BLaER1 treated with 17β-estradiol and CSF1 and Interleukin-3, amounts not matched to agents 10 nM and 100 nM (cell line): ENCODE data around the gene SYT9.
A peak's percentile ranks its signal among the peaks of the same experiment; 100 is the strongest.

ENCODE experiments used
- H3K27ac ChIP-seq, 11 experiments: shearing (Covaris generic); formaldehyde crosslinking; 2 replicates each; pipeline ENCODE4 v1.8.1; 2022
- H3K27me3 ChIP-seq, 11 experiments: shearing (Covaris generic); formaldehyde crosslinking; 2 replicates each; pipeline ENCODE4 v1.8.1; 2022
- H3K36me3 ChIP-seq, 11 experiments: shearing (Covaris generic); formaldehyde crosslinking; 2 replicates each; pipeline ENCODE4 v1.8.1; 2022
- H3K4me1 ChIP-seq, 10 experiments: shearing (Covaris generic); formaldehyde crosslinking; 2 replicates each; pipeline ENCODE4 v1.8.1; 2022
- H3K4me2 ChIP-seq, 11 experiments: shearing (Covaris generic); formaldehyde crosslinking; 2 replicates each; pipeline ENCODE4 v1.8.1; 2022
- H3K4me3 ChIP-seq, 10 experiments: shearing (Covaris generic); formaldehyde crosslinking; 2 replicates each; pipeline ENCODE4 v1.8.1; 2022
- H3K9ac ChIP-seq, 11 experiments: shearing (Covaris generic); formaldehyde crosslinking; 2 replicates each; pipeline ENCODE4 v1.8.1; 2022
- H3K9me3 ChIP-seq, 11 experiments: shearing (Covaris generic); formaldehyde crosslinking; replicated peaks in 1 of 11; 2 replicates each; pipeline ENCODE4 v1.8.1; 2022
- H4K20me1 ChIP-seq, 11 experiments: shearing (Covaris generic); formaldehyde crosslinking; 2 replicates each; pipeline ENCODE4 v1.8.1; 2022
- Cebpa-rat ChIP-seq, 11 experiments: shearing (Covaris generic); IDR thresholded peaks; 2 replicates each; pipeline ENCODE4 v1.8.1; 2022

SYT9 gene

GRCh38 chr11:7506243-7506642 is 254.5 kb downstream of the SYT9 start:
- H3K27ac ChIP-seq, result no peak overlapping the region
- H3K4me2 ChIP-seq, result 0 out of 22 replicates have a peak overlapping the region, but pooled peaks of 1 of the 11 experiments have one; percentile 18
- H3K9ac ChIP-seq, result no peak overlapping the region
- no peaks in the 10 kb centered on the region for H3K27me3 ChIP-seq
- no peak for TF ChIP-seq Cebpa-rat (IDR thresholded peaks at IDR 0.05)
- no peaks in the 10 kb centered on the region for H3K9me3 ChIP-seq
- no peaks in the 10 kb centered on the region for H4K20me1 ChIP-seq
- no peak overlapping the region for H3K4me3 ChIP-seq
- no peaks in the 10 kb centered on the region for H3K36me3 ChIP-seq
- H3K4me1 ChIP-seq, result peaks cover 4 to 18% (median 7%) of the 10 kb centered on the region in 10 experiments

- H4K20me1 ChIP-seq, result no peaks in the 10 kb centered on the region
- no peak overlapping the region for H3K27ac ChIP-seq
- no peak for TF ChIP-seq Cebpa-rat (IDR thresholded peaks at IDR 0.05)
- no peak overlapping the region for H3K4me2 ChIP-seq
- no peak overlapping the region for H3K9ac ChIP-seq
- H3K9me3 ChIP-seq, result no peaks in the 10 kb centered on the region
- H3K36me3 ChIP-seq, result no peaks in the 10 kb centered on the region
- H3K27me3 ChIP-seq, result no peaks in the 10 kb centered on the region
- H3K4me1 ChIP-seq, result peaks cover 20 to 30% (median 24%) of the 10 kb centered on the region in 10 experiments
- H3K4me3 ChIP-seq, result no peak overlapping the region
Measured at GRCh38 chr11:7508087-7508486, 256.4 kb downstream of the SYT9 start.

- no peak for TF ChIP-seq Cebpa-rat (IDR thresholded peaks at IDR 0.05)
- H3K4me3 ChIP-seq, result no peak overlapping the region
Measured at GRCh38 chr11:7509966-7510365, 258.3 kb downstream of the SYT9 start.

GRCh38 chr11:7511401-7511800 is 259.7 kb downstream of the SYT9 start:
- Histone ChIP-seq H3K4me3 (0 out of 20 replicates have a peak overlapping the region, but pooled peaks of 1 of the 10 experiments have one; percentile 94), H3K27ac (peak overlapping the region in 10 of 11 experiments; percentile 93 to 99 (median 97); a peak in 20 of 22 replicates), H3K9ac (peak overlapping the region in 7 of 11 experiments; percentile 88 to 95 (median 94); a peak in 9 of 22 replicates)

More at GRCh38 chr11:7509966-7510365, 258.3 kb downstream of the SYT9 start:
- no peak overlapping the region for H3K9ac ChIP-seq
- H3K27me3 ChIP-seq, result peaks cover 0 to 11% (median 8%) of the 10 kb centered on the region in 11 experiments; a peak in 9 of 22 replicates
- no peaks in the 10 kb centered on the region for H3K9me3 ChIP-seq
- peak overlapping the region in 2 of 11 experiments; percentile 86 to 94; a peak in 3 of 22 replicates for H3K4me2 ChIP-seq
- peaks cover 23 to 39% (median 33%) of the 10 kb centered on the region in 10 experiments for H3K4me1 ChIP-seq
- no peak overlapping the region for H3K27ac ChIP-seq
- H4K20me1 ChIP-seq, result peaks cover 0 to 4% (median 0%) of the 10 kb centered on the region in 11 experiments; a peak in 2 of 22 replicates
- H3K36me3 ChIP-seq, result no peaks in the 10 kb centered on the region

GRCh38 chr11:7512525-7513233 is 261.0 kb downstream of the SYT9 start:
- Histone ChIP-seq H3K4me3 (peak overlapping the region; percentile 76 to 94 (median 86)), H3K36me3 (no peaks in the 10 kb centered on the region), H3K9ac (peak overlapping the region; percentile 86 to 95 (median 91)), H4K20me1 (peaks cover 0 to 24% (median 0%) of the 10 kb centered on the region in 11 experiments; a peak in 5 of 22 replicates), H3K9me3 (peaks cover 0 to 6% (median under 1%) of the 10 kb centered on the region in 11 experiments; a peak in 9 of 22 replicates), H3K4me1 (peaks cover 37 to 55% (median 43%) of the 10 kb centered on the region in 10 experiments), H3K27ac (peak overlapping the region; percentile 93 to 99 (median 97)), H3K4me2 (peak overlapping the region; percentile 86 to 98 (median 94)), H3K27me3 (peaks cover 0 to 17% (median 11%) of the 10 kb centered on the region in 11 experiments; a peak in 9 of 22 replicates)
- peak in 7 of 11 experiments; percentile 33 to 88 (median 45); a peak in 9 of 22 replicates for TF ChIP-seq Cebpa-rat (IDR thresholded peaks at IDR 0.05)

More at GRCh38 chr11:7511401-7511800, 259.7 kb downstream of the SYT9 start:
- TF ChIP-seq Cebpa-rat (IDR thresholded peaks at IDR 0.05), result no peak
- Histone ChIP-seq H3K36me3 (no peaks in the 10 kb centered on the region), H4K20me1 (peaks cover 0 to 16% (median 0%) of the 10 kb centered on the region in 11 experiments; a peak in 5 of 22 replicates), H3K27me3 (peaks cover 0 to 17% (median 11%) of the 10 kb centered on the region in 11 experiments; a peak in 9 of 22 replicates), H3K9me3 (no peaks in the 10 kb centered on the region), H3K4me2 (peak overlapping the region; percentile 86 to 98 (median 94)), H3K4me1 (peaks cover 37 to 52% (median 40%) of the 10 kb centered on the region in 10 experiments)

- peaks cover 37 to 58% (median 44%) of the 10 kb centered on the region in 10 experiments for H3K4me1 ChIP-seq
- peaks cover 0 to 17% (median 11%) of the 10 kb centered on the region in 11 experiments; a peak in 9 of 22 replicates for H3K27me3 ChIP-seq
- H3K9me3 ChIP-seq, result peaks cover 0 to 11% (median 7%) of the 10 kb centered on the region in 11 experiments; a peak in 13 of 22 replicates
- TF ChIP-seq Cebpa-rat (IDR thresholded peaks at IDR 0.05), result no peak
- peaks cover 0 to 24% (median 0%) of the 10 kb centered on the region in 11 experiments; a peak in 5 of 22 replicates for H4K20me1 ChIP-seq
- no peaks in the 10 kb centered on the region for H3K36me3 ChIP-seq
- peak within 1 kb of the TSS; percentile 93 to 99 (median 97) for H3K27ac ChIP-seq
- H3K9ac ChIP-seq, result peak within 1 kb of the TSS; percentile 86 to 95 (median 91)
- H3K4me2 ChIP-seq, result peak within 1 kb of the TSS; percentile 91 to 98 (median 95)
- H3K4me3 ChIP-seq, result peak within 1 kb of the TSS; percentile 76 to 94 (median 86)
Measured at GRCh38 chr11:7513234-7514098, 261.8 kb downstream of the SYT9 start, which contains the start of gene PPFIBP2. PPFIBP2 (plus strand) TSS chr11:7513999; CDS start chr11:7549476, 35,477 bp downstream.

- H3K9me3 ChIP-seq, result peaks cover 0 to 18% (median 13%) of the 10 kb centered on the region in 11 experiments; a peak in 15 of 22 replicates
- peaks cover 0 to 24% (median 0%) of the 10 kb centered on the region in 11 experiments; a peak in 5 of 22 replicates for H4K20me1 ChIP-seq
- H3K27ac ChIP-seq, result peak overlapping the region; percentile 93 to 99 (median 97)
- H3K9ac ChIP-seq, result peak overlapping the region; percentile 86 to 95 (median 91)
- H3K4me3 ChIP-seq, result peak overlapping the region; percentile 76 to 94 (median 86)
- H3K4me1 ChIP-seq, result peaks cover 37 to 64% (median 46%) of the 10 kb centered on the region in 10 experiments
- H3K36me3 ChIP-seq, result no peaks in the 10 kb centered on the region
- TF ChIP-seq Cebpa-rat (IDR thresholded peaks at IDR 0.05), result no peak
- H3K4me2 ChIP-seq, result peak overlapping the region; percentile 91 to 98 (median 95)
- peaks cover 0 to 17% (median 11%) of the 10 kb centered on the region in 11 experiments; a peak in 9 of 22 replicates for H3K27me3 ChIP-seq
Measured at GRCh38 chr11:7514099-7514591, 262.4 kb downstream of the SYT9 start.

GRCh38 chr11:7515447-7515886 is 263.8 kb downstream of the SYT9 start:
- peak overlapping the region; percentile 91 to 98 (median 95); a peak in 19 of 22 replicates for H3K4me2 ChIP-seq

More at GRCh38 chr11:7515447-7515886, 263.8 kb downstream of the SYT9 start:
- Histone ChIP-seq H3K9ac (peak overlapping the region in 2 of 11 experiments; percentile 94 to 95; a peak in 3 of 22 replicates), H3K4me3 (peak overlapping the region in 3 of 10 experiments; percentile 83 to 94 (median 92); a peak in 4 of 20 replicates), H4K20me1 (peaks cover 0 to 24% (median 0%) of the 10 kb centered on the region in 11 experiments; a peak in 5 of 22 replicates), H3K9me3 (peaks cover 0 to 26% (median 18%) of the 10 kb centered on the region in 11 experiments; a peak in 16 of 22 replicates), H3K27ac (no peak overlapping the region), H3K36me3 (no peaks in the 10 kb centered on the region), H3K27me3 (peaks cover 0 to 17% (median 11%) of the 10 kb centered on the region in 11 experiments; a peak in 9 of 22 replicates), H3K4me1 (peaks cover 48 to 74% (median 59%) of the 10 kb centered on the region in 10 experiments)
- TF ChIP-seq Cebpa-rat (IDR thresholded peaks at IDR 0.05), result no peak
